HPDE6-E6E7 (cell line): ENCODE data around the gene MAP1LC3B.

Experiments used
- DNase-seq: peaks from one replicate; pipeline ENCODE4 v3.0.0; 2011; ENCODE audit warnings: missing footprints; ENCODE audit errors: extremely low spot score

MAP1LC3B gene

DNA sequence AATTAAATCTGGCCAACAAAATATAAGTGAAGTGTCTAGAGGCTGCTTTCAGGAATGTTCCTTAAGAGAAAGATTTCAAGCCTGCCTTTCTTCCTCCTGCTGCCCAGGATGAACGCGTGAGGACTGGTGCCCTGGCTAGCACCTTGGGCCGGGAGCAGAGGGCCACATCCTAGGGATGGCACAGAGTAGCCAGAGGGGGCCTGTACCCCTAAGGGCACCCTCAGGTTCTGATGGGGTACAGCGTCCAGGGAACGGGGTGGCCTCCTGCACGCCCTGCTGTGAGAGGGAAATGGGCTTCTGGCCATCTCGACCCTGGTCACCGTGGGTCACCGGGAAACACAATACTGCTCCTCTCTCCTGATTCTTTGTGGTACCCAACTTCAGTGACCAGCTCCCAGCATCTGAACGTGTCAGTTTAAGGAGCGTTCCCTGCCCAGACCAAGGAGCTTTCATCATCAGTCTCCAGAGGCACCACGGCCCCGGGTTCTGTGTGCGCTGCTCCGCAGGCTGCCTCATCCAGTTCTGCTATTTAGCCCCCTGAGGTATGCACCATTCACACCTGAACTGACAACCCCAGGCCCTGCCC is 40.3 kb downstream of the MAP1LC3B start:
- no peak for DNase-seq

DNA sequence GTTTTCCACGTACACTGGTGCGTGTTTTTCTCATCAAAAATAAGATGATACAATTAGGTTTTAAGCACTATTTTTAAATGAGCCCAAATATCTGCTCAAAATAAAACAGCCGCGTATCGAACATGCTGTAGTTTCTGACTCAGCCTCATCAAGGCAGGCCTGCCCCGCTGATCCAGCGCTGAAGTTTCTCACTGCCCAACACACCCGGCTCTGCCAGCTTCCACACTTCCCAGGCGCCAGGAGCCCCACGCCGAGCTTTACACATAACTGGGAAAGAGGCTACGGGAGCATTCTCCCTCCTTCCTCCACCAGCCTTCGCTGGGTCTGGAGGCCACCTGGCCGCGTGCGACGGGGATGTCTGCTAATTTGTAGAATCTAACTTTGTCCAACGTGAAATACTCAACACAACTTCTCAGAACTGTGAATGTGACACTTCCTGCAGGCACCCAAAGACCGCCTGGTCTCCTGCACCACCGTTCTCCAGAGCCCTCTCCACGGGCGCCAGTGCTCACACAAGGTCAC is 42.1 kb downstream of the MAP1LC3B start:
- no peak for DNase-seq

- DNase-seq, result no peak
Observed at GRCh38 chr16:87435372-87436224, 43.5 kb downstream of the MAP1LC3B start.

DNA sequence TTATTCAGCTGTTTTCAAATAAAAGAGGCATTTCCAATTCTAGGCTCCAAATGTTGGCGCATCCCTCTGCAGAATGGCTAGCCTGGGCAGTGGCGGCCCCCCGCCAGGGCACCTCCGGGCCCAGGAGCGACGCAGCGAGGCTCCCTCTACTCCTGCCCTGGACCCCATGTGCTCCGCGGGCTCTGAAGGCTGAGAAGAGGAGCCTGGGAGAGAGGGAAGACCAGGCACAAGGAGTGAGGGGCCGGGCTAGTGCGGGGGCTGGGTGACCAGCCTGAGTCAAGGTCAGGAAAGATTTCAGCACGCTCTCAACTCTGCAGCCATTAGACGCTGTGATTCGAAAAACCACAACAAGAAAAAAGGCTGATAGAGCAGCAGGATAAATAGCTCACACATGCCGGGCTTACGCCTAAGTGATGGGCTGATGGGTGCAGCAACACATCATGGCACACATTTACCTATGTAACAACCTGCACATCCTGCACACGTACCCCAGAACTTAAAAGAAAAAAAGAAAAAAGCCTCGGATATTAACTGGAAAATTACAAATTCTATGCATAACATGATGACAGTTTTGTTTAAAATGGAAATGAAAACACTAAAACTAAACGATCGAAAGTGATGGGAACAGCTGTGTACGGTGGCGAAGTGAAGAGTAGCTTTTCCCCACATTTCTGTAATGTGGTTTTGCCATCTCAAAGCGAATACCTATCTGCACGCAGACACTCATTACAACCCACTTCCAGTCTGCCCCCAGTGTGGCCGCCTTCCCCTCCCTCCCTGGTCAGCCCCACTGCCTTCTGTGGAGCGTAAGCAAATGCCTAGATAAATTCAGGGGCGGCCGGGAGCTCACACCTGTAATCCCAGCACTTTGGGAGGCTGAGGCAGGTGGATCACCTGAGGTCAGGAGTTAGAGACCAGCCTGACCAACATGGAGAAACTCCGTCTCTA is 44.4 kb downstream of the MAP1LC3B start:
- DNase-seq, result no peak

GRCh38 chr16:87437327-87437726 is 45.2 kb downstream of the MAP1LC3B start:
- DNase-seq, result no peak

DNA sequence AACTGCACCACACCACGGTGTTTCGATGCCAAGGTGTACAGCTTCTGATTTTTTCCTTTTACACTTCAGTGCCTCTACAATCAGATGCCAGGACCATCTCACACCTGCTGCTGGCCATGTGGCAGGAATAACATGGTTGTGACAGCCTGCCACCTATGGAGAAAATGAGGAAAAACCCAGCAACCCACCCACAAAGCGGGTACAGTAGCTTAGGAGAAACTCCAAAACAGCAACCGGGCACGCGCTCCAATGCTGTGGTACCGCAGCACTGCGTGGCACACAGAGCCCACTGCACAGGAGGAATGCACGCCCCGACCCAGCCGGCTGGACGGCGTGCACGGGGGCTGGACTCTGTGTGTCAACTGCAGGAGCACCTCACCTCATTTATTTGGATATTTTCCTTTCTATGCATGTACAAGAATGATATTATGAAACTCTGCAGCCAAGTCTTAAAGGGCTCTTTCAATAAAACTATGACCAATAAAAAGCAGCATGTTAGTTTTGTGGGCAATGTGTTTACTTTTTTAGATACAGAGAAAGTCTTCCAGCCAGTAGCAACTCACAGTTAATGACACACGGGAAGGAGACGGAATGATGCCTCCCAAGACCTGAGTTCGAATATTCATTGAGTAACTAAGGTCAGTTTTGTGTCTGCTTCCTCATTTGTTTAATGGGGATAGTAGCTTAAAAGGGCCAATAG is 45.9 kb downstream of the MAP1LC3B start:
- no peak for DNase-seq

DNA sequence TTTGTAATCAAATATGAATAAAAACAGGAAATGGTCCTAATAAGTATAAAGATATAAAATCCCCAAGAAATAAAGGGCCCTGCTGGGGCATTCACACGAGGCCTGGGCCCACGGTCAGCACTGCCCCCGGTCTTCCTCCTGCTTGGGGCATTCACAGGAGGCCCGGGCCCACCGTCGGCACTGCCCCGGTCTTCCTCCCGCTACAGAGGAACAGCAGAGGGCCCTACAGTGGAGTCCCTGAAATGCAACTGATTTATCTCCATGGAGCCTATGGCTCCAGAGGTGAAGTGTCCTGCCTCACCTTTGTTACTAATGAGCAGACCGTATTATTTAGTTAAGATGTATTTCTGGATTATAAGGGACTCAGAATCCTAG is 46.5 kb downstream of the MAP1LC3B start:
- no peak for DNase-seq

DNA sequence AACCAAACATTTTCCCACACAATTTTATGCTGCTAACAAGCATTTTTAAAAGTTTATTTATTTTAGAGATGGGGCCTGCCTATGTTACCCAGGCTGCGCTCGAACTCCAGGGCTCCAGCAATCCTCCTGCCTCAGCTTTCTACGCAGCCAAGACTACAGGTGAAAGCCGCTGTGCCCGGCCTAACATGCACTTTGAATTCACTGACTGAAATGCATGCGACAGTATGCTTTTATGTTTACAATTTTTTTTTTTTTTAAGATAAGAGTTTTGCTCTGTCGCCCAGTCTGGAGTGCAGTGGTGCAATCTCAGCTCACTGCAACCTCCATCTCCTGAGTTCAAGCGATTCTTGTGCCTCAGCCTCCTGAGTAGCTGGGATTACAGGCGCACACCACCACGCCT is 47.8 kb downstream of the MAP1LC3B start:
- DNase-seq, result no peak

DNA sequence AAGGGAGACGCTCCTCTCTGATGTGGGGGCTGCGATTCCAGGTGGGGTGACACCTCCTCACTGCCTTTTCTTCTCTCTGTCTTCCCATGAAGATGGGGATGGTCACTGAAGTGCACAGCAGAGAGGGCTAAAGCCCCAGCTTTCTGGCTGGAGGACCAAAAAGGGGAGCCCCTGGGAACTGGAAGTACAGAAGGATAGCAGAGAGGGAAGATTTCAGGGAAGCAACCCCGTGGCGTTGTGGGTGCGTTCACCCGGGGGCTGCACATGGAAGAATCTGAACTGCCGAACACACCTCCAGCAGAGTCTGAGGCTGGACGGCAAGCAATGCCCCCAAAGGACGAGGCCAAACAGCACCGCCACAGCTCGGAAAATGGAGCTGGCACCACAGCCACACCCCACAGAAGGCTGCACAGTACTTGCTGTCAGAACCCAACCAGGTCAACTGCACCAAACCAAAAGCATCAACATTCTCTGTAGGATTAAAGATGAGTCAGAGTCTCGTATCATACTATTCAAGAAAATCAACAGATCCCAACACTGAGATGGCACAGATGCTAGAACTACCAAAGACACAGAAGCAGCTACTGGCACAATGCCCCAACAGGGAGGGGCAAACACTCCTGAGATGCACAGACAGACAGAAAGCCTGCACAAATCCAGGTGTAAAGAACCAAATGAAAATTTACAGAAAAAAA is 49.9 kb downstream of the MAP1LC3B start:
- DNase-seq, result no peak

DNA sequence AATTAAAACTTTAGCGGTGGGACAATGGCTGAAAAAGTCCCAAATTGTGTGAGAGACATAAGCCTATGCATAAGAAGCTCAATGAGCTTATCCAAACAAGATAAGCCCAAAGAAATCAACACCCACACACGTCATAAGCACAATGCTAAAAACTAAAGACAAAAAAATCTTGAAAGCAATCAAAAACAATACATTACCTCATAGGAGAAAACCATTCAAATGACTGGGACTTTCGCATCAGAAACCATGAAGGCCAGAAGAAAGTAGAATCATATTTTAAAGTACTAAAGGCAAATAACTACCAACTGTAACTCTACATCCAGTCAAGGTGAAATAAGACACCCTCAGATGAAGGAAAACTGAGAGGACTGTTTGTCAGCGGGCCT is 50.4 kb downstream of the MAP1LC3B start:
- no peak for DNase-seq

- DNase-seq, result no peak
Observed at GRCh38 chr16:87443016-87443415, 50.9 kb downstream of the MAP1LC3B start.

GRCh38 chr16:87443964-87444363 is 51.8 kb downstream of the MAP1LC3B start:
- no peak for DNase-seq

GRCh38 chr16:87445486-87445885 is 53.4 kb downstream of the MAP1LC3B start:
- no peak for DNase-seq

DNA sequence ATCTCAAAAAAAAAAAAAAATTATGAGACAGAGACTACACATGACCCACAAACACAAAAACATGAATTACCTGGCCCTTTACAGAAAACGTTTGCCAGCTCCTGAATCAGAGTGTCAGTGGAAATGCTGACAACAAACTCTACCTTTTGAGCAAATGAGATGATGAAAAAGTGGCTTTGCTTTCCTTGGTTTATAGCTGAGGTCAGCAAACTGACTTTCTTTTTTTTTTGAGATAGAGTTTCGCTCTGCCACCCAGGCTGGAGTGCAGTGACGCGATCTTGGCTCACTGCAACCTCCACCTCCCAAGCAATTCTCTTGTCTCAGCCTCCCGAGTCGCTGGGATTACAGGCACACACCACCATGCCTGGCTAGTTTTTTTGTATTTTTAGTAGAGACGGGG is 54.3 kb downstream of the MAP1LC3B start:
- no peak for DNase-seq

GRCh38 chr16:87447323-87447722 is 55.2 kb downstream of the MAP1LC3B start:
- DNase-seq, result no peak

DNA sequence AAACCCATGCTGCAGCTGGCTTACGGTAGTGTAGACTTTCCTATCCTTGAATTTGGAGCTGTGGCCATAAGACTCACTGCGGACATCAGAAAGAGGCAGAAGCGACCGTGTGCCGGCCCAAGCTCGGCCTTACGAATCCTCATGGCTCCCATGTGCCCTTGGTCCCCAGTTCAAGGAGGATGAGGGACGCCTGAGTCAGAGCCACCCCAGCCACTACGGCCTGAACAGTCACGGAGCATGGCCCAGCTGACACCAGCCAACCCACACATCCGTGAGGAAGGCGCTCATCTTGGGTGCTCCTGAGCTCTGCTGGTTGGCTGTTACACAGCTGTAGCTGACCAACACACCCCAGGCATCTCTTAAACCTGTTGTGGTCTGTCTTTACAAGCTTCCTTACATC is 56.7 kb downstream of the MAP1LC3B start:
- no peak for DNase-seq

GRCh38 chr16:87451563-87452210 is 59.6 kb downstream of the MAP1LC3B start:
- no peak for DNase-seq

GRCh38 chr16:87453326-87453725 is 61.2 kb downstream of the MAP1LC3B start:
- no peak for DNase-seq
